HepG2 (cell line): ENCODE data around the gene ACTN4. TPM values are rescaled to one million over a fixed set of nuclear protein-coding genes. Genes with fewer than 3 reads are reported as not detected.
A peak's percentile ranks its signal among the peaks of the same experiment; 100 is the strongest.

Experiments used
- EEA1 ChIP-seq: sonication (generic); formaldehyde crosslinking; IDR thresholded peaks from 2 replicates; pipeline ENCODE4 v1.5.1; 2020; ENCODE audit warnings: mild to moderate bottlenecking, missing genetic modification reagents, borderline replicate concordance
- ERF ChIP-seq: IDR thresholded peaks from 2 replicates; pipeline ENCODE4 v1.6.1; 2018; ENCODE audit warnings: missing biosample characterization, missing genetic modification reagents
- EZH2 ChIP-seq: conservative IDR thresholded peaks from 2 replicates; pipeline ENCODE4 v1.6.1; 2012; ENCODE audit warnings: mild to moderate bottlenecking, low read depth, low read length, moderate library complexity
- KAT8 ChIP-seq: IDR thresholded peaks from 2 replicates; pipeline ENCODE4 v1.6.1; 2016; ENCODE audit warnings: missing genetic modification reagents, missing compliant biosample characterization
- NKX3-1 ChIP-seq: sonication (generic); formaldehyde crosslinking; IDR thresholded peaks from 2 replicates; pipeline ENCODE4 v1.5.0; 2020; ENCODE audit warnings: missing genetic modification reagents
- NR3C1 ChIP-seq: sonication (generic); formaldehyde crosslinking; IDR thresholded peaks from 2 replicates; pipeline ENCODE4 v1.4.0; 2020; ENCODE audit warnings: missing genetic modification reagents
- RAD21 ChIP-seq: fragments of 450-650 bp; formaldehyde crosslinking; IDR thresholded peaks from 2 replicates; pipeline ENCODE4 v1.5.0; 2020; ENCODE audit warnings: mild to moderate bottlenecking
- SATB2 ChIP-seq: sonication (generic); formaldehyde crosslinking; IDR thresholded peaks from 2 replicates; pipeline ENCODE4 v1.5.0; 2020; ENCODE audit warnings: missing genetic modification reagents
- SMYD3 ChIP-seq: sonication (generic); formaldehyde crosslinking; IDR thresholded peaks from 2 replicates; pipeline ENCODE4 v1.8.1; 2023; ENCODE audit warnings: mild to moderate bottlenecking, missing genetic modification reagents
- TARDBP ChIP-seq: sonication (generic); formaldehyde crosslinking; IDR thresholded peaks from 2 replicates; pipeline ENCODE4 v1.8.0; 2022; ENCODE audit warnings: mild to moderate bottlenecking, missing genetic modification reagents
- TBX2 ChIP-seq: sonication (generic); formaldehyde crosslinking; IDR thresholded peaks from 2 replicates; pipeline ENCODE4 v1.5.0; 2020; ENCODE audit warnings: missing genetic modification reagents, mild to moderate bottlenecking, borderline replicate concordance
- ZNF205 ChIP-seq: IDR thresholded peaks from 2 replicates; pipeline ENCODE4 v1.6.1; 2018; ENCODE audit warnings: missing biosample characterization, missing genetic modification reagents
- ZNF224 ChIP-seq: sonication (generic); formaldehyde crosslinking; IDR thresholded peaks from 2 replicates; pipeline ENCODE4 v1.5.0; 2020; ENCODE audit warnings: mild to moderate bottlenecking, missing genetic modification reagents
- ZNF232 ChIP-seq: sonication (generic); formaldehyde crosslinking; IDR thresholded peaks from 2 replicates; pipeline ENCODE4 v1.4.0; 2020; ENCODE audit warnings: missing genetic modification reagents, borderline replicate concordance
- ZNF432 ChIP-seq: sonication (generic); formaldehyde crosslinking; IDR thresholded peaks from 2 replicates; pipeline ENCODE4 v1.5.0; 2020; ENCODE audit warnings: missing genetic modification reagents, mild to moderate bottlenecking, borderline replicate concordance
- ZNF446 ChIP-seq: sonication (generic); formaldehyde crosslinking; IDR thresholded peaks from 2 replicates; pipeline ENCODE4 v1.5.0; 2020; ENCODE audit warnings: mild to moderate bottlenecking, missing genetic modification reagents
- ZNF549 ChIP-seq: sonication (generic); formaldehyde crosslinking; IDR thresholded peaks from 2 replicates; pipeline ENCODE4 v1.5.0; 2020; ENCODE audit warnings: missing genetic modification reagents
- ZNF558 ChIP-seq: sonication (generic); formaldehyde crosslinking; IDR thresholded peaks from 2 replicates; pipeline ENCODE4 v1.9.0; 2022; ENCODE audit warnings: mild to moderate bottlenecking, missing genetic modification reagents, borderline replicate concordance
- ZNF749 ChIP-seq: sonication (generic); formaldehyde crosslinking; IDR thresholded peaks from 2 replicates; pipeline ENCODE4 v1.8.0; 2022; ENCODE audit warnings: mild to moderate bottlenecking, missing genetic modification reagents, moderate library complexity, borderline replicate concordance
- polyA plus RNA-seq, 8 experiments: library from polyadenylated mRNA; depleted of rRNA in 3 of 8; stranded (reverse) in 7 of 8; unstranded in 1 of 8; fragments of >200 nt; fragmentation: Illumina TruSeq in 4 of 8; extraction: Trizol in 4 of 8; gene quantifications; 2 replicates each; pipeline versions ENCODE4 v1.2.1 to v1.2.3, GENCODE V29; 2011 to 2016; ENCODE audit warnings: low read depth in 4 of 8, missing spikeins in 1 of 8, mixed read lengths in 1 of 8; ENCODE audit not compliant: insufficient read depth in 1 of 8
- total RNA-seq, 5 experiments: library from RNA; depleted of rRNA; stranded (reverse); fragments of >200 nt; fragmentation: Illumina TruSeq; extraction: Trizol; gene quantifications; 2 replicates each; pipeline ENCODE4 v1.2.3, GENCODE V29; 2016; ENCODE audit warnings: low read depth in 1 of 5
- TF ChIP-seq, protein P1 (sequence below), 2 experiments: IDR thresholded peaks; 2 replicates each; pipeline ENCODE4 v1.6.1; 2011 to 2012; ENCODE audit warnings: low read length in 2 of 2, borderline replicate concordance in 1 of 2, low read depth in 1 of 2, mild to moderate bottlenecking in 1 of 2, moderate library complexity in 1 of 2
- TF ChIP-seq, protein P2 (sequence below): sonication (generic); formaldehyde crosslinking; IDR thresholded peaks from 2 replicates; pipeline ENCODE4 v1.4.0; 2020; ENCODE audit warnings: missing genetic modification reagents
- TF ChIP-seq, protein P3 (sequence below): sonication (generic); formaldehyde crosslinking; IDR thresholded peaks from 2 replicates; pipeline ENCODE4 v1.4.0; 2020; ENCODE audit warnings: missing genetic modification reagents

Gene ACTN4
- total and polyA plus RNA-seq, 2 of the 13 experiments (the other 11 are each of a cell fraction or from before 2014, with no cell fraction given) = 171 to 192 TPM

DNA sequence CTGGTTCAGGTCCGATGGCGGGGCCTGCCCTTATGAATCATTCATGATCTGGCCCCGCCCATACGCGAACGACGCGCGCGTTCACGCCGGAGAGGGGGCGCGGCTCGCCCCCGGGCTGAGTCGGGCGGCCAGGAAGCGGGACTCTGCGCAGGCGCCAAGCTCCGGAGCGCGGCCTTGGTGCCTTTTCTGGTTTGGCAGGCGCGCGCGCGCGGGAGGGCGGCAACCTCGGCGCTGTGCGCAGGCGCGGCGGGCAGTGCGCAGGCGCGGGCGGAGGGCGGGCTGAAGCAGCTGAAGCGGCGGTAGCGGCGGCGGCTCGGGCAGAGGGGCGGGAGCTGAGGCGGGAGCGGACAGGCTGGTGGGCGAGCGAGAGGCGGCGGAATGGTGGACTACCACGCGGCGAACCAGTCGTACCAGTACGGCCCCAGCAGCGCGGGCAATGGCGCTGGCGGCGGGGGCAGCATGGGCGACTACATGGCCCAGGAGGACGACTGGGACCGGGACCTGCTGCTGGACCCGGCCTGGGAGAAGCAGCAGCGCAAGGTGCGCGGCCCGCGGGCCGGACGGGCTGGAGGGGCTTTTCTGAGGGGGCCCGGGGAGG, at the start of gene ACTN4 (continued):
- TF ChIP-seq ZNF446 (CRISPR knock-in tag) = peak; percentile 75
- peak; percentile 71 for TF ChIP-seq TBX2 (CRISPR knock-in tag)
- TF ChIP-seq ZNF432 = no peak
- TF ChIP-seq KAT8 (CRISPR knock-in tag) = 0 out of 2 replicates have a peak, but pooled peaks have one; percentile 40
- TF ChIP-seq ZNF224 (CRISPR knock-in tag) = no peak
- no peak for TF ChIP-seq ZNF205 (CRISPR knock-in tag)
- TF ChIP-seq RAD21 (CRISPR knock-in tag) = peak; percentile 75
- no peak for TF ChIP-seq SMYD3
- TF ChIP-seq NKX3-1 (CRISPR knock-in tag) = 0 out of 2 replicates have a peak, but pooled peaks have one; percentile 8
- peak; percentile 89 for TF ChIP-seq EEA1
- peak; percentile 63; the same call in 1 of the 2 replicates for TF ChIP-seq ERF
- TF ChIP-seq, protein P1, sequence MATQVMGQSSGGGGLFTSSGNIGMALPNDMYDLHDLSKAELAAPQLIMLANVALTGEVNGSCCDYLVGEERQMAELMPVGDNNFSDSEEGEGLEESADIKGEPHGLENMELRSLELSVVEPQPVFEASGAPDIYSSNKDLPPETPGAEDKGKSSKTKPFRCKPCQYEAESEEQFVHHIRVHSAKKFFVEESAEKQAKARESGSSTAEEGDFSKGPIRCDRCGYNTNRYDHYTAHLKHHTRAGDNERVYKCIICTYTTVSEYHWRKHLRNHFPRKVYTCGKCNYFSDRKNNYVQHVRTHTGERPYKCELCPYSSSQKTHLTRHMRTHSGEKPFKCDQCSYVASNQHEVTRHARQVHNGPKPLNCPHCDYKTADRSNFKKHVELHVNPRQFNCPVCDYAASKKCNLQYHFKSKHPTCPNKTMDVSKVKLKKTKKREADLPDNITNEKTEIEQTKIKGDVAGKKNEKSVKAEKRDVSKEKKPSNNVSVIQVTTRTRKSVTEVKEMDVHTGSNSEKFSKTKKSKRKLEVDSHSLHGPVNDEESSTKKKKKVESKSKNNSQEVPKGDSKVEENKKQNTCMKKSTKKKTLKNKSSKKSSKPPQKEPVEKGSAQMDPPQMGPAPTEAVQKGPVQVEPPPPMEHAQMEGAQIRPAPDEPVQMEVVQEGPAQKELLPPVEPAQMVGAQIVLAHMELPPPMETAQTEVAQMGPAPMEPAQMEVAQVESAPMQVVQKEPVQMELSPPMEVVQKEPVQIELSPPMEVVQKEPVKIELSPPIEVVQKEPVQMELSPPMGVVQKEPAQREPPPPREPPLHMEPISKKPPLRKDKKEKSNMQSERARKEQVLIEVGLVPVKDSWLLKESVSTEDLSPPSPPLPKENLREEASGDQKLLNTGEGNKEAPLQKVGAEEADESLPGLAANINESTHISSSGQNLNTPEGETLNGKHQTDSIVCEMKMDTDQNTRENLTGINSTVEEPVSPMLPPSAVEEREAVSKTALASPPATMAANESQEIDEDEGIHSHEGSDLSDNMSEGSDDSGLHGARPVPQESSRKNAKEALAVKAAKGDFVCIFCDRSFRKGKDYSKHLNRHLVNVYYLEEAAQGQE (IDR thresholded peaks at IDR 0.05; ENCODE audit: borderline replicate concordance in 1 of 2, low read depth in 1 of 2, low read length in 2 of 2) = peak in 1 of 2 experiments; percentile 74; a peak in 1 of 4 replicates
- TF ChIP-seq, protein P2, sequence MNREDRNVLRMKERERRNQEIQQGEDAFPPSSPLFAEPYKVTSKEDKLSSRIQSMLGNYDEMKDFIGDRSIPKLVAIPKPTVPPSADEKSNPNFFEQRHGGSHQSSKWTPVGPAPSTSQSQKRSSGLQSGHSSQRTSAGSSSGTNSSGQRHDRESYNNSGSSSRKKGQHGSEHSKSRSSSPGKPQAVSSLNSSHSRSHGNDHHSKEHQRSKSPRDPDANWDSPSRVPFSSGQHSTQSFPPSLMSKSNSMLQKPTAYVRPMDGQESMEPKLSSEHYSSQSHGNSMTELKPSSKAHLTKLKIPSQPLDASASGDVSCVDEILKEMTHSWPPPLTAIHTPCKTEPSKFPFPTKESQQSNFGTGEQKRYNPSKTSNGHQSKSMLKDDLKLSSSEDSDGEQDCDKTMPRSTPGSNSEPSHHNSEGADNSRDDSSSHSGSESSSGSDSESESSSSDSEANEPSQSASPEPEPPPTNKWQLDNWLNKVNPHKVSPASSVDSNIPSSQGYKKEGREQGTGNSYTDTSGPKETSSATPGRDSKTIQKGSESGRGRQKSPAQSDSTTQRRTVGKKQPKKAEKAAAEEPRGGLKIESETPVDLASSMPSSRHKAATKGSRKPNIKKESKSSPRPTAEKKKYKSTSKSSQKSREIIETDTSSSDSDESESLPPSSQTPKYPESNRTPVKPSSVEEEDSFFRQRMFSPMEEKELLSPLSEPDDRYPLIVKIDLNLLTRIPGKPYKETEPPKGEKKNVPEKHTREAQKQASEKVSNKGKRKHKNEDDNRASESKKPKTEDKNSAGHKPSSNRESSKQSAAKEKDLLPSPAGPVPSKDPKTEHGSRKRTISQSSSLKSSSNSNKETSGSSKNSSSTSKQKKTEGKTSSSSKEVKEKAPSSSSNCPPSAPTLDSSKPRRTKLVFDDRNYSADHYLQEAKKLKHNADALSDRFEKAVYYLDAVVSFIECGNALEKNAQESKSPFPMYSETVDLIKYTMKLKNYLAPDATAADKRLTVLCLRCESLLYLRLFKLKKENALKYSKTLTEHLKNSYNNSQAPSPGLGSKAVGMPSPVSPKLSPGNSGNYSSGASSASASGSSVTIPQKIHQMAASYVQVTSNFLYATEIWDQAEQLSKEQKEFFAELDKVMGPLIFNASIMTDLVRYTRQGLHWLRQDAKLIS (CRISPR knock-in tag) = peak; percentile 76
- TF ChIP-seq EZH2 = no peak
- TF ChIP-seq ZNF232 (CRISPR knock-in tag) = no peak; the same call in 1 of the 2 replicates
- no peak for TF ChIP-seq ZNF749
- TF ChIP-seq ZNF558 = no peak; the same call in 1 of the 2 replicates
- TF ChIP-seq, protein P3, sequence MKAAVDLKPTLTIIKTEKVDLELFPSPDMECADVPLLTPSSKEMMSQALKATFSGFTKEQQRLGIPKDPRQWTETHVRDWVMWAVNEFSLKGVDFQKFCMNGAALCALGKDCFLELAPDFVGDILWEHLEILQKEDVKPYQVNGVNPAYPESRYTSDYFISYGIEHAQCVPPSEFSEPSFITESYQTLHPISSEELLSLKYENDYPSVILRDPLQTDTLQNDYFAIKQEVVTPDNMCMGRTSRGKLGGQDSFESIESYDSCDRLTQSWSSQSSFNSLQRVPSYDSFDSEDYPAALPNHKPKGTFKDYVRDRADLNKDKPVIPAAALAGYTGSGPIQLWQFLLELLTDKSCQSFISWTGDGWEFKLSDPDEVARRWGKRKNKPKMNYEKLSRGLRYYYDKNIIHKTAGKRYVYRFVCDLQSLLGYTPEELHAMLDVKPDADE (CRISPR knock-in tag) = no peak
- TF ChIP-seq SATB2 (CRISPR knock-in tag) = no peak
- TF ChIP-seq NR3C1 (CRISPR knock-in tag) = no peak
- no peak for TF ChIP-seq ZNF549 (CRISPR knock-in tag)
- TF ChIP-seq TARDBP (CRISPR knock-in tag) = no peak
